ENCODE data around the gene MAGEA6. TPM values are rescaled to one million over a fixed set of nuclear protein-coding genes. Genes with fewer than 3 reads are reported as not detected.
"Not testable (repeated sequence)": the region's sequence is repeated elsewhere in the genome, so short reads cannot be mapped to it uniquely, and the experiment has no call there.

Gene MAGEA6
- polyA plus RNA-seq, 1 donor: not detected

DNA sequence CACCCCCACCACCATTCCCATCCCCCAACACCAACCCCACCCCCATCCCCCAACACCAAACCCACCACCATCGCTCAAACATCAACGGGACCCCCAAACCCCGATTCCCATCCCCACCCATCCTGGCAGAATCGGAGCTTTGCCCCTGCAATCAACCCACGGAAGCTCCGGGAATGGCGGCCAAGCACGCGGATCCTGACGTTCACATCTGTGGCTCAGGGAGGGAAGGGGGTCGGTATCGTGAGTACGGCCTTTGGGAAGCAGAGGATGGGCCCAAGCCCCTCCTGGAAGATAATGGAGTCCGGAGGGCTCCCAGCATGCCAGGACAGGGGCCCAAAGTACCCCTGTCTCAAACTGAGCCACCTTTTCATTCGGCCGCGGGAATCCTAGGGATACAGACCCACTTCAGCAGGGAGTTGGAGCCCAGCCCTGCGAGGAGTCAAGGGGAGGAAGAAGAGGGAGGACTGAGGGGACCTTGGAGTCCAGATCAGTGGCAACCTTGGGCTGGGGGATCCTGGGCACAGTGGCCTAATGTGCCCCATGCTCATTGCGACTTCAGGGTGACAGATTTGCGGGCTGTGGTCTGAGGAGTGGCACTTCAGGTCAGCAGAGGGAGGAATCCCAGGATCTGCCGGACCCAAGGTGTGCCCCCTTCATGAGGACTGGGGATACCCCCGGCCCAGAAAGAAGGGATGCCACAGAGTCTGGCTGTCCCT, 35.2 kb downstream of the MAGEA6 start:
- not testable (repeated sequence) for DNase-seq

DNA sequence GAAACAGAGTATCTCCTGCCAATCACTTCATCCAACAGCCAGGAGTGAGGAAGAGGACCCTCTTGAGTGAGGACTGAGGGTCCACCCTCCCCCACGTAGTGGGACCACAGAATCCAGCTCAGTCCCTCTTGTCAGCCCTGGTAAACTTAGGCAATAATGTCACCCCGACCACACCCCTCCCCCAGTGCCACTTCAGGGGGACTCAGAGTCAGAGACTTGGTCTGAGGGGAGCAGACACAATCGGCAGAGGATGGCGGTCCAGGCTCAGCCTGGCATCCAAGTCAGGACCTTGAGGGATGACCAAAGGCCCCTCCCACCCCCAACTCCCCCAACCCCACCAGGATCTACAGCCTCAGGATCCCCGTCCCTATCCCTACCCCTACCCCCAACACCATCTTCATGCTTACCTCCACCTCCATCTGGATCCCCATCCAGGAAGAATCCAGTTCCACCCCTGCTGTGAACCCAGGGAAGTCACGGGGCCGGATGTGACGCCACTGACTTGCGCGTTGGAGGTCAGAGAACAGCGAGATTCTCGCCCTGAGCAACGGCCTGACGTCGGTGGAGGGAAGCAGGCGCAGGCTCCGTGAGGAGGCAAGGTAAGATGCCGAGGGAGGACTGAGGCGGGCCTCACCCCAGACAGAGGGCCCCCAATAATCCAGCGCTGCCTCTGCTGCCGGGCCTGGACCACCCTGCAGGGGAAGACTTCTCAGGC, 36.1 kb downstream of the MAGEA6 start, which contains the start of the genes CSAG1 and MAGEA12:
Gene CSAG1, minus strand, starts transcription at position 461 of the 715 bp plus-strand sequence. CDS start 1,261 bp downstream, outside the sequence.
Gene MAGEA12, plus strand, starts transcription at position 497 of the 715 bp plus-strand sequence. CDS start 2,405 bp downstream, outside the sequence.
- DNase-seq: no peak

DNA sequence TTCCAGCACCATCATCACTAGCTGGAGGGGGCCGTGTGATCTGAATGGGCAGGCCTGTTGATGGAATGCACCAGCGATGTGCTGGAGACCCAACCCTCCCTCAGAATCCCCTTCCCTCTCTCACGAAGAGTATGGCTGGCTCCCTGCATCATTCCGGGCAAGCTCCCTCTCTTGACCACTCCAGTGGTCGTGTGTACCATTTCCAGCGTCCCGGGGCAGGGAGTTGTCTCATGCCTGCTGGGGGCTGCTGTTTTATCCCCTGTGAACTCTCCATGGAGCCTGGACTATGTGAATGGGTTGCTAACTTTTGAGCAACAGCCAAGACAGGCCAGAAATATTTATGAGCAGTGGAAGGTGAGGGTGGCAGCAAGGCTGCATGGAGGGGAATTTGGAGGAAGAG, 44.1 kb downstream of the MAGEA6 start:
- no peak for DNase-seq

Other genes starting within 250 kb of the MAGEA6 start
- gene GABRQ, start 131.8 kb downstream of the MAGEA6 start, polyA plus RNA-seq (ENCODE audit: insufficient read length): 0.98 TPM
- not detected for gene MAGEA3, start 70.9 kb downstream of the MAGEA6 start, polyA plus RNA-seq (ENCODE audit: insufficient read length)
- gene CSAG2, start 60.4 kb downstream of the MAGEA6 start, polyA plus RNA-seq (ENCODE audit: insufficient read length): not detected
- gene MAGEA2B, start 55.1 kb downstream of the MAGEA6 start, polyA plus RNA-seq (ENCODE audit: insufficient read length): not detected
- gene CSAG1, start 36.0 kb downstream of the MAGEA6 start, polyA plus RNA-seq (ENCODE audit: insufficient read length): not detected
- gene MAGEA12, start 35.9 kb downstream of the MAGEA6 start, polyA plus RNA-seq (ENCODE audit: insufficient read length): not detected
- not detected for gene MAGEA2, start 15.8 kb downstream of the MAGEA6 start, polyA plus RNA-seq (ENCODE audit: insufficient read length)
- gene CSAG3, start 10.5 kb downstream of the MAGEA6 start, polyA plus RNA-seq (ENCODE audit: insufficient read length): not detected
- gene CETN2, start 61.1 kb upstream of the MAGEA6 start, polyA plus RNA-seq (ENCODE audit: insufficient read length): 109 TPM
- 24.1 TPM for gene NSDHL, start 61.4 kb upstream of the MAGEA6 start, polyA plus RNA-seq (ENCODE audit: insufficient read length)
- 42.6 TPM for gene ZNF185, start 128.4 kb upstream of the MAGEA6 start, polyA plus RNA-seq (ENCODE audit: insufficient read length)
- 0.33 TPM for gene PNMA5, start 224.4 kb upstream of the MAGEA6 start, polyA plus RNA-seq (ENCODE audit: insufficient read length)